ENCODE data around the gene SDK2. TPM values are rescaled to one million over a fixed set of nuclear protein-coding genes. Genes with fewer than 3 reads are reported as not detected.

Gene SDK2
- total and polyA plus RNA-seq, 9 of the 15 experiments (the other 6 are each of a cell fraction or from before 2014, with no cell fraction given) = 0.04 TPM; not detected in 8

DNA sequence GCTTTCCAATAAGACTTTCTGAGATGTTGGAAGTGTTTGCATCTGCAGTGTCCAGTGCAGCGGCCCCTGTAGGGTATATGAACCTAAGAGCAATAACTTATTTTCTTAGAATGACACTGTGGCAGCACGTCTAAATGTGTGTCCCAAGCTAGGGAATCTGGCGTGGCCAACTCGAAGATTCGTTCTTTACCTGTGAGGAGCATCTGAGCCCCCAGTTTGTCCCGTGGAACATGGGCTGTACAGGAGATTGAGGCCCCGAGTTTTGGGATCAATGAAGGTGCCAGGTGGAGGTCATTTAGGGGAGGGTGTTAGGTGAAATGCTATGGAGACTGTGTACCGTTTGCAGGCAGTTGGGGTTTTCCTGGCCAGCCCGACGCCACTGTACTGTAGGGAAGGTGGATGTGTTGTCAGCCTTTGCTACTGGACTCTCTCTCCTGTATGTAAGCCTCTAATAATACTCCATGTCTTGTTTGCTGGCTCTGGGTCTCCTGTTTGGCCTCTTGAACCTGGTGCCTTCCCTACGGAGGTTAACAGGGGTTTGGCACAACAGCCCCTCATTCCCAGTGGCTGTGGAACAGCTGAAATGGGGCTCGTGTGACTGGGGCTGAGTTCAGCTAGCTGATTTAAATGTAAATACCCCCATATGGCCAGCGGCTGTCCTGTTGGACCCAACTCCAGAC lies 45.5 kb upstream of the SDK2 start:
- in situ Hi-C loops (cut with MboI) = no loop called here
- ChIA-PET CTCF (ENCODE audit: low intra/inter-chr PET ratio) (no interaction called here), POLR2A (no interaction called here)
- BruUV-seq (replicated peaks) = no TSS peak
- no peak overlapping the region for H3K9ac ChIP-seq (ENCODE audit: insufficient read depth in 1 of 2, low read depth in 2 of 2, low read length in 2 of 2)
- no peak overlapping the region for H3K4me3 ChIP-seq
- no peaks in the 10 kb centered on the region for H3K9me3 ChIP-seq (replicated peaks; ENCODE audit: control insufficient read depth, insufficient read depth, low read depth, low read length)
- no peaks in the 10 kb centered on the region; a peak in 1 of 5 replicates for H3K27me3 ChIP-seq (ENCODE audit: control insufficient read depth in 2 of 2, insufficient read depth in 2 of 2, low read length in 2 of 2)
- no peaks in the 10 kb centered on the region for H3K9me1 ChIP-seq (ENCODE audit: control insufficient read depth, insufficient read depth, low read length)
- H3K4me2 ChIP-seq (ENCODE audit: insufficient read depth, low read length) = no peak overlapping the region
- no peaks in the 10 kb centered on the region for H3K36me3 ChIP-seq (ENCODE audit: control insufficient read depth, insufficient read depth, low read length)
- TF ChIP-seq GATA2 (CRISPR knock-in tag; IDR thresholded peaks at IDR 0.05) = no peak
- TF ChIP-seq, protein P1, sequence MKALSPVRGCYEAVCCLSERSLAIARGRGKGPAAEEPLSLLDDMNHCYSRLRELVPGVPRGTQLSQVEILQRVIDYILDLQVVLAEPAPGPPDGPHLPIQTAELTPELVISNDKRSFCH (CRISPR knock-in tag; IDR thresholded peaks at IDR 0.05) = no peak
- TF ChIP-seq, protein P1 (tag; IDR thresholded peaks at IDR 0.05) = no peak
- TF ChIP-seq, protein P2, sequence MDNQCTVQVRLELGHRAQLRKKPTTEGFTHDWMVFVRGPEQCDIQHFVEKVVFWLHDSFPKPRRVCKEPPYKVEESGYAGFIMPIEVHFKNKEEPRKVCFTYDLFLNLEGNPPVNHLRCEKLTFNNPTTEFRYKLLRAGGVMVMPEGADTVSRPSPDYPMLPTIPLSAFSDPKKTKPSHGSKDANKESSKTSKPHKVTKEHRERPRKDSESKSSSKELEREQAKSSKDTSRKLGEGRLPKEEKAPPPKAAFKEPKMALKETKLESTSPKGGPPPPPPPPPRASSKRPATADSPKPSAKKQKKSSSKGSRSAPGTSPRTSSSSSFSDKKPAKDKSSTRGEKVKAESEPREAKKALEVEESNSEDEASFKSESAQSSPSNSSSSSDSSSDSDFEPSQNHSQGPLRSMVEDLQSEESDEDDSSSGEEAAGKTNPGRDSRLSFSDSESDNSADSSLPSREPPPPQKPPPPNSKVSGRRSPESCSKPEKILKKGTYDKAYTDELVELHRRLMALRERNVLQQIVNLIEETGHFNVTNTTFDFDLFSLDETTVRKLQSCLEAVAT (IDR thresholded peaks at IDR 0.05) = no peak
- TF ChIP-seq, protein P3, sequence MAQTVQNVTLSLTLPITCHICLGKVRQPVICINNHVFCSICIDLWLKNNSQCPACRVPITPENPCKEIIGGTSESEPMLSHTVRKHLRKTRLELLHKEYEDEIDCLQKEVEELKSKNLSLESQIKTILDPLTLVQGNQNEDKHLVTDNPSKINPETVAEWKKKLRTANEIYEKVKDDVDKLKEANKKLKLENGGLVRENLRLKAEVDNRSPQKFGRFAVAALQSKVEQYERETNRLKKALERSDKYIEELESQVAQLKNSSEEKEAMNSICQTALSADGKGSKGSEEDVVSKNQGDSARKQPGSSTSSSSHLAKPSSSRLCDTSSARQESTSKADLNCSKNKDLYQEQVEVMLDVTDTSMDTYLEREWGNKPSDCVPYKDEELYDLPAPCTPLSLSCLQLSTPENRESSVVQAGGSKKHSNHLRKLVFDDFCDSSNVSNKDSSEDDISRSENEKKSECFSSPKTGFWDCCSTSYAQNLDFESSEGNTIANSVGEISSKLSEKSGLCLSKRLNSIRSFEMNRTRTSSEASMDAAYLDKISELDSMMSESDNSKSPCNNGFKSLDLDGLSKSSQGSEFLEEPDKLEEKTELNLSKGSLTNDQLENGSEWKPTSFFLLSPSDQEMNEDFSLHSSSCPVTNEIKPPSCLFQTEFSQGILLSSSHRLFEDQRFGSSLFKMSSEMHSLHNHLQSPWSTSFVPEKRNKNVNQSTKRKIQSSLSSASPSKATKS (CRISPR knock-in tag; IDR thresholded peaks at IDR 0.05) = no peak
- TF ChIP-seq MTA2 (IDR thresholded peaks at IDR 0.05; ENCODE audit: low read depth) = no peak
- TF ChIP-seq FOXP1 (CRISPR knock-in tag; IDR thresholded peaks at IDR 0.05) = no peak
- TF ChIP-seq ETS2 (tag; IDR thresholded peaks at IDR 0.05; ENCODE audit: borderline replicate concordance, poor library complexity, severe bottlenecking) = no peak
- no peak for TF ChIP-seq TCF7L2 (IDR thresholded peaks at IDR 0.05; ENCODE audit: low read depth, low read length)
- TF ChIP-seq, protein P4, sequence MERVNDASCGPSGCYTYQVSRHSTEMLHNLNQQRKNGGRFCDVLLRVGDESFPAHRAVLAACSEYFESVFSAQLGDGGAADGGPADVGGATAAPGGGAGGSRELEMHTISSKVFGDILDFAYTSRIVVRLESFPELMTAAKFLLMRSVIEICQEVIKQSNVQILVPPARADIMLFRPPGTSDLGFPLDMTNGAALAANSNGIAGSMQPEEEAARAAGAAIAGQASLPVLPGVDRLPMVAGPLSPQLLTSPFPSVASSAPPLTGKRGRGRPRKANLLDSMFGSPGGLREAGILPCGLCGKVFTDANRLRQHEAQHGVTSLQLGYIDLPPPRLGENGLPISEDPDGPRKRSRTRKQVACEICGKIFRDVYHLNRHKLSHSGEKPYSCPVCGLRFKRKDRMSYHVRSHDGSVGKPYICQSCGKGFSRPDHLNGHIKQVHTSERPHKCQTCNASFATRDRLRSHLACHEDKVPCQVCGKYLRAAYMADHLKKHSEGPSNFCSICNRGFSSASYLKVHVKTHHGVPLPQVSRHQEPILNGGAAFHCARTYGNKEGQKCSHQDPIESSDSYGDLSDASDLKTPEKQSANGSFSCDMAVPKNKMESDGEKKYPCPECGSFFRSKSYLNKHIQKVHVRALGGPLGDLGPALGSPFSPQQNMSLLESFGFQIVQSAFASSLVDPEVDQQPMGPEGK (CRISPR knock-in tag; IDR thresholded peaks at IDR 0.05; ENCODE audit: borderline replicate concordance) = no peak
- TF ChIP-seq CXXC5 (CRISPR knock-in tag; IDR thresholded peaks at IDR 0.05) = no peak
- TF ChIP-seq ARID1B (IDR thresholded peaks at IDR 0.05) = no peak
- TF ChIP-seq CCAR2 (IDR thresholded peaks at IDR 0.05; ENCODE audit: low read depth, low read length) = no peak
- no peak for TF ChIP-seq GATAD2B (IDR thresholded peaks at IDR 0.05; ENCODE audit: borderline replicate concordance)
- TF ChIP-seq NR3C1 (CRISPR knock-in tag; IDR thresholded peaks at IDR 0.05) = no peak
- no peak overlapping the region for H3K27ac ChIP-seq (ENCODE audit: extremely low read depth, low read depth, low read length)
- no peaks in the 10 kb centered on the region for H3K79me2 ChIP-seq (ENCODE audit: control insufficient read depth, insufficient read depth, low read length)
- ATAC-seq (no peak), FAIRE-seq (no peak), DNase-seq (ENCODE audit: extremely low read depth in 1 of 4, low spot score in 3 of 4) (no peak)
- H4K20me1 ChIP-seq (replicated peaks; ENCODE audit: control insufficient read depth, insufficient read depth, low read length) = no peaks in the 10 kb centered on the region; the same call in 1 of the 2 replicates
- no peaks in the 10 kb centered on the region; a peak in 1 of 5 replicates for H3K4me1 ChIP-seq (replicated peaks in 1 of 2; ENCODE audit: control insufficient read depth in 2 of 2, insufficient read depth in 2 of 2, low read length in 2 of 2)
- no peak overlapping the region for H2AFZ ChIP-seq (ENCODE audit: low read depth, low read length)
- intact Hi-C loops (cut with micrococcal nuclease) = no loop called here
- 0% methylated on average over 10 of the region's 13 CpGs for WGBS (ENCODE audit: insufficient coverage, low coverage, missing lambda C conversion rate)

Data from K562 (cell line).